Hematopoietic multipotent progenitor cell treated with erythropoietin and hydrocortisone succinate and interleukin-3 and kit ligand, for 6 days (in vitro differentiated cells): ENCODE results near the gene PITPNM2.

Experiments used
- DNase-seq: peaks from one replicate; pipeline ENCODE4 v3.0.0-alpha.2; 2015

The PITPNM2 gene

GRCh38 chr12:123143736-123144461 lies 7.0 kb downstream of the PITPNM2 start:
- no peak for DNase-seq

DNA sequence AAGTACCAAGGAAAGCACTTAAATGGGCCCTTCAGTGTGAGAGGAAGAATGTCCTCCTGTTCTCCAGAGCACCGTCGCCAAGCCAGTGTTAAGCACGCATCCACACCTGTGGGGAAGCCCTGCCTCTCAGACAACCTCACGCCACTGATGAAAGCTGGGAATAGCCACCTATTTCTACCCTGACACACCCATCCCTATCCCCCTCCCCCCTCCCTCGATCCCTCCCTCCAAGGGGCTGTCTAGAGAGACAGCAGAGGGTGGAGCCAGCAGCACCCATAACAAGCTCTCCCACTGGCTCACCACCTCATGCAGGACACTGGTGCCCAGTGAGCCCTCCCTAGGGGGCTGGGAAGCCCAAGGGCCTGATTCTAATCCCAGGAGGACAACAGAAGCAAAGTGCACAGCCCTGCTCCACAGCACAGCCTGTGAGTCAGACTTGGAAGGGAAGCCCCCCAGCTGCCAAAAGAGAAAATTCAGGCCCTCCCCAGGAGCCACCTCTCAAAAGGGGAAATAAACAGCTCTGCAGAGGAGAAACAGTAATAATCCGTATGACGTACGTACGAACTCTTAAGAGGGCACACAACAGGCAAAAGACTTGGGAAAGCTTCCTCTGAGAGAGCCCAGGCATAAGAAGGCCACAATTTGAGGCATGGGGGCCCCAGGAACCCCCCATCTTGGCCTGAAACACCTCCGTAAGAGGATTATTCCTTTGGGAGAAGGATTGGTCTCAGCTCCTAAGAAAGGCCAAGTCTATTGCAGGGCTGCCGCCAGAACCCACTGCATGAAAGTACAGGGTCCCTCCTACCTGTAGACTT lies 7.8 kb downstream of the PITPNM2 start:
- DNase-seq = peak; percentile 59

GRCh38 chr12:123142518-123142840 lies 8.4 kb downstream of the PITPNM2 start:
- no peak for DNase-seq

DNA sequence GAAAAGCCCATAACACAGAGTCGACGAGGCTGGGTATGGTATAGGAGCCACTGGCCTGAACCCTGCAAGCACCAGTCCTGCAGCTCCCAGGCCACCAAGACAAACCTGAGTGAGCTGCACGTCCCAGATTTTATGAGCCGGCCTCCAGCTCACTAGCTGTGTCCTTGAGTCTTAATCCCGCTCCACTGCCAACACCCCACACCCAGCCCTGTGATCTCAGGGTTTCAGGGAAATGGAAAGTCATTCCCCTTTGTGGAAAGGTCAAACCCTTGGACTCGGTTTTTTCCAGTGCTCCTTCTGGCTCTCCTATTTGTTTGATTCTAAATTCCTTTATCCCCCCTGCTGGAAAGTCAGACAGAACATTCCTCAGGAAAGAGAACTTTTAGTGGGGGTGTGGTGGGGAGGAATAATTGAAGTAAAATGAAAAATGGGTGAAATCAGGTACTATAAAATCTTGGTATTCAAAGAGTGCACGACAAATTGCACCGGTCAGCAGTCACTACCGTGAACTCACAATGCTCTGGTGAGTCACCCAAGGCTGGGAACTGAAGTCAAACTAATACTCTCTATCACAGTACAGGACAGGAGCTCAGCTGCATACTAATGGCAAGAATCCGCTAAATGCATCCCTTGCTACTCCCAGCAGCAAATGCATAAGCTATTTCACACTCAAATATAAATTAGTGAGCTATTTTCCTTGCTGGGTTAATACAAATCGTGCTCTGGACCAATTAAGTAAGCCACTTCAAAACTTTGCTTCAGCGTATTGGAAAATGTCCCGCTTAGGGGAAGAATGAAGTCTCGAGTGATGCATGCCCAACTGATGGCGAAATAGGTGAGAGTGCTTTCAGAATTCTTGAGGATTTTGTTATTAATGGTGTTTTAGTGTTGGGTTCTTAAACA lies 9.0 kb downstream of the PITPNM2 start:
- DNase-seq = no peak

GRCh38 chr12:123140676-123141614 lies 9.9 kb downstream of the PITPNM2 start:
- DNase-seq = no peak

GRCh38 chr12:123139926-123140675 lies 10.8 kb downstream of the PITPNM2 start:
- DNase-seq = no peak

- DNase-seq = no peak
Measured at GRCh38 chr12:123135688-123136087, 15.2 kb downstream of the PITPNM2 start.

DNA sequence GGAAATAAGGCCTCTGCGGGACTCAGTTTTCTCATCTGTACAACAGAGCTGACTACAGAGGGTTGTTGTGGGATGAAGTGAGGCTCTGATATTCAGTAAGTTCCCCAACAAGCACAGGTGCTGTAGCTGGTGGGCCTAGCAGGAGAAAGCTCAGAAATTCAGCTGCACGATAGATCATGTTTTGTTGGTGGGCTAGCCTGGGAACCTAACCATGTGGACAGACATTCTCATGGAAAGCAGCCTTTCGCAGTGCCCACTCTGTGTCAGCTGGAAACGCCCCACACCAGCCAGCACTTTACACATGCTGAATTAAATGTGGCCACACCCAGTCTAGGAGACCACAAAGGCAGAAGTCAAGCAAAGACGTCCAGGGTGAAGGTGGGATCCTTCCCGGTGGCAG lies 16.1 kb downstream of the PITPNM2 start:
- peak; percentile 73 for DNase-seq

GRCh38 chr12:123134271-123134671 lies 16.6 kb downstream of the PITPNM2 start:
- DNase-seq = no peak

GRCh38 chr12:123133701-123134100 lies 17.2 kb downstream of the PITPNM2 start:
- DNase-seq = no peak

DNA sequence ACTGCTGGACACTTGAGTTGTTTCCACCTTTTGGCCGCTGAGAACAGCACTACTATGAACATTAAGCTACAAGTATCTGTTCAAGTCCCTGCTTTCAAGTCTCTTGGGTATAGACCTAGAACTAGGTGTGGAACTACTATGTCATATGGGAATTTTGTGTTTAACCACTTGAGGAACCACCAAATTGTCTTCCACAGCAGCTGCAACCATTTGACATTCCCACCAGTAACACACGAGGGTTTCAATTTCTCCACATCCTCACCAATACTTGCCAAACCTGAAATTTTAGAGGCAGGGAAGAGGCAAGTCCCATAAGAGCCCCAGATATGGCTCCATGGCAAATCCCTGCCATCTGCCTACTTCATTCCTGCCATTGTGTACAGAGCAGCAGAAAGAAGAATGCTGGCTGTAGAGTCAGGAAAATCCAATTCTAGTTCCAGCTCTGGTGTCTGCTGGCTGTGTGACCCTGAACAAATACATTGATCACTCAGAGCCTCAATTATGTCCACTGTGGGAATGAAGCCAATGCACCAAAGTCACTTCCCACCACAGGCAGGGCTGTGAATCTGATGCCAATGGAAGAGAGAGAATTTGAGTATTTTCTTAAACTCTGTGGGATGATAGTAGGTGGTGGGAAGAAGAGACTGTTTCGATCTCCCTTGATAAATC lies 17.8 kb downstream of the PITPNM2 start:
- DNase-seq = no peak

DNA sequence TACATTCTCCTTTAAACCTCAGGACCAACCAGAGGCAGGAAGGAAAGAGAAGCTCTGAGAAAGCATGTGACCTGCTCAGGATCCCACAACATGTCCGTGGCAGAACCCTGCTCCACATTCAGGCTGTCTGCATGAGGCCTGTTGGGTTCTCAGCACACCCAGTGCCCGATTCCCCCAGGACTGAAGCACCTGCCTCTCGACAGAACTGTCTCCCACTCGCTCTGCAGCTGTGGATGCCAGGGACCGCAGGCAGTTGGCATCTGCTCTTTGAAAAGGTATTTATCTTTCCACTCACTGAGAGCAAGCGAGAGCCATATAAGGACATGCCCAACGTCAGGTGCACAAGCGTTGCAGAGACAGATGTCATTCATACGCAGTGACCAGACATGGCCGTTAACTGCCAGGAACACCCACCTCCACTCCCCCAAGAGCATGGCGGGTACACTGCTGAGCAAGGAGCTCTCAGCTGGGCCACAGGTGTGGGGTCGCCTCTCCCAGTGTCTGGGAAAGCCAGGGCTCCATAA lies 18.9 kb downstream of the PITPNM2 start:
- DNase-seq = no peak

- no peak for DNase-seq
Measured at GRCh38 chr12:123131291-123131832, 19.5 kb downstream of the PITPNM2 start.

- DNase-seq = no peak
Measured at GRCh38 chr12:123129621-123130020, 21.3 kb downstream of the PITPNM2 start.

DNA sequence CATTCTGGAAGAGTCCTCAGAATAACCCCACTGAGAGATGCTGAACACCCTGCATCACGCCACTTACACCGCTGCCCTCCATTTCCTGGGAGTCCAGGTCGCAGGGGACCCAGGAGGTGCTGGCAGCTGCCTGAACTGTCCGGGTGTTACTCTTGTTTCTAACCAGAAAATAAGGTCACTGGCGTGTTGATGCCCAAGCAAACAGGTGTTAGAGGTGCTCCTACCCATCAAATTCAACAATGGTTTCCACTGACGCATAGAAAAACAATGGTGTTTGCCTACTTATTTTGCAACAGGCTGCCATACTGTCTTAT lies 23.8 kb downstream of the PITPNM2 start:
- DNase-seq = no peak

- DNase-seq = peak; percentile 71
Measured at GRCh38 chr12:123126294-123127181, 24.4 kb downstream of the PITPNM2 start.

- DNase-seq = no peak
Measured at GRCh38 chr12:123122626-123123025, 28.3 kb downstream of the PITPNM2 start.

DNA sequence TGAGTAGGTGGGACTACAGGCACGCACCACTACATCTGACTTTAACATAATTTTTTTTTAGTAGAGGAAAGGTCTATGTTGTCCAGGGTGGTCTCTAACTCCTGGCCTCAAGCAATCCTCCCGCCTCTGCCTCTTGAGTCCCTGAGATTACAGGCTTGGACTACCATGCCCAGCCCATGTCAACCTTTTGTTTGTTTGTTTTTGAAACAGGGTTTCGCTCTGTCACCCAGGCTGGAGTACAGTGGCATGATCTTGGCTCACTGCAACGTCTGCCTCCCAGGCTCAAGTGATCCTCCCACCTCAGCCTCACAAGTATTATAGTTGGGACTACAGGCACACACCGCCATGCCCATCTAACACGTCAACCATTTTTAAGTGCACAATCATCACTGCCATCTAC lies 29.2 kb downstream of the PITPNM2 start:
- DNase-seq = no peak

DNA sequence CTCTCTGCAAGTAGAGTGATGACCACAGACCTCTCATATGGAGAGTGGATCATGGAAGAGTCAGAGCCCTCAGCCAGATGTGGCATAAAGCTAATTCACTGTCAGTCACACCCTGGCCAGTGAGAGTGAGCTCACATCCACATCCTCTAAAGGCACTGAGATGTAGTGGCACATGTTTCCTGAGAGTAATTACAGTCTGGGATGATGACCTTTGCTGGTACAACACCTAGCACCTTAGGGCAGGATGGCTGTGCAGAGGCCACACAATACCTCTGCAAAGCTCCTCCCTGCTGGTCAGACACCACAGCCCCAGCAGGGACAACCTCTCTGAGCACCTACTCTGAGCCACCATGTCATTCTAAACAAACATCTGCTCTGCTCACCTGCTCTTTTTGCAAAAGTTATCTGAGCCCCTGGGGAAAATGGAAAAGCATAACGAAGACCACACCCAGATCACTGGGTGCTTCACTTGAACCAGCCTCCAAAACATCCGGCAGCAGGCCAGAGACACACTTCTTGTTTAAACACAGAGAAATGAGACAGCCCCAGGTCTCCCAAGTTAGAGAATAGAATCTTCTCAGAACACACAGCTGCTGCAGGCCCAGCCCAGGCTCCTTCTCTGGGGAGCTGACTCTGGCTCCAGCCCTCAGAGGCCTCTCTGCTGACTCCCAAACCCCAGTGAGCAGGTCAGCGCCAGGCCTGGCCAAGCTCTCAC lies 30.3 kb downstream of the PITPNM2 start:
- no peak for DNase-seq
